GM23248 (cell line): ENCODE results near the gene SERTAD1. TPM values are rescaled to one million over a fixed set of nuclear protein-coding genes. Genes with fewer than 3 reads are reported as not detected.

Experiments used
- DNase-seq: peaks from one replicate; pipeline ENCODE4 v3.0.0-alpha.2; 2015
- H2AFZ ChIP-seq: fragments of 200-600 bp; sonication (generic); 2 replicates; pipeline ENCODE4 v1.6.1; 2016; ENCODE audit warnings: antibody characterized with exemption
- H3F3A ChIP-seq: fragments of 200-600 bp; sonication (generic); 2 replicates; pipeline ENCODE4 v1.6.1; 2016; ENCODE audit warnings: mild to moderate bottlenecking, antibody characterized with exemption, mixed run types; ENCODE audit not compliant: insufficient read depth
- H3K27ac ChIP-seq: fragments of 200-600 bp; sonication (generic); 2 replicates; pipeline ENCODE4 v1.5.1; 2016; ENCODE audit warnings: mild to moderate bottlenecking
- H3K27me3 ChIP-seq: fragments of 200-600 bp; sonication (generic); replicated peaks from 2 replicates; pipeline ENCODE4 v1.6.1; 2016; ENCODE audit warnings: mild to moderate bottlenecking; ENCODE audit not compliant: insufficient read depth
- H3K36me3 ChIP-seq: fragments of 200-600 bp; sonication (generic); 2 replicates; pipeline ENCODE4 v1.6.1; 2016; ENCODE audit warnings: low read depth, mild to moderate bottlenecking
- H3K4me1 ChIP-seq: fragments of 200-600 bp; sonication (generic); 2 replicates; pipeline ENCODE4 v1.6.1; 2016; ENCODE audit warnings: mild to moderate bottlenecking; ENCODE audit not compliant: insufficient read depth
- H3K4me2 ChIP-seq: fragments of 200-600 bp; sonication (generic); one replicate; pipeline ENCODE4 v1.6.1; 2016; ENCODE audit warnings: mild to moderate bottlenecking; ENCODE audit not compliant: unreplicated experiment
- H3K4me3 ChIP-seq: fragments of 200-600 bp; sonication (generic); 2 replicates; pipeline ENCODE4 v1.5.1; 2016; ENCODE audit warnings: mild to moderate bottlenecking
- H3K79me2 ChIP-seq: fragments of 200-600 bp; sonication (generic); 2 replicates; pipeline ENCODE4 v1.6.1; 2016; ENCODE audit warnings: mild to moderate bottlenecking; ENCODE audit not compliant: insufficient read depth
- H3K9ac ChIP-seq: fragments of 200-600 bp; sonication (generic); 2 replicates; pipeline ENCODE4 v1.6.1; 2016; ENCODE audit warnings: mild to moderate bottlenecking
- H3K9me2 ChIP-seq: fragments of 200-600 bp; sonication (generic); 2 replicates; pipeline ENCODE4 v1.6.1; 2016; ENCODE audit warnings: mixed run types, mild to moderate bottlenecking, moderate library complexity; ENCODE audit not compliant: insufficient read depth
- H3K9me3 ChIP-seq: fragments of 200-600 bp; sonication (generic); one replicate; pipeline ENCODE4 v1.6.1; 2017; ENCODE audit warnings: low read depth
- H4K20me1 ChIP-seq: fragments of 200-600 bp; sonication (generic); 2 replicates; pipeline ENCODE4 v1.6.0; 2016; ENCODE audit not compliant: insufficient read depth
- EZH2 ChIP-seq: fragments of 200-600 bp; sonication (generic); IDR thresholded peaks from 2 replicates; pipeline ENCODE4 v1.6.1; 2018; ENCODE audit warnings: antibody characterized with exemption, mild to moderate bottlenecking; ENCODE audit not compliant: insufficient read depth, poor library complexity, severe bottlenecking
- EZH2phosphoT487 ChIP-seq: fragments of 200-600 bp; sonication (generic); IDR thresholded peaks from 2 replicates; pipeline ENCODE4 v1.6.1; 2018; ENCODE audit warnings: antibody characterized with exemption, moderate library complexity, mild to moderate bottlenecking, low read depth; ENCODE audit not compliant: insufficient read depth
- WGBS, 2 experiments: methylation state at CpG; one replicate each; pipeline ENCODE4 v1.1.6; 2015 to 2017; ENCODE audit warnings: low lambda C conversion rate in 2 of 2, low coverage in 1 of 2; ENCODE audit errors: missing lambda C conversion rate in 2 of 2; 5-methylcytosine and 5-hydroxymethylcytosine counted together
- in situ Hi-C: fragments of 300-500 bp; cut with MboI; formaldehyde crosslinking; loops from 2 replicates; pipeline ENCODE4 v1.15.0; 2020
- polyA plus RNA-seq: library from polyadenylated mRNA; unstranded; fragments of >200 nt; fragmentation: Nextera tagmentation; extraction: Ambion mirVana; gene quantifications from 2 replicates; pipeline ENCODE4 v1.2.1, GENCODE V29; 2016
- total RNA-seq: library from RNA; depleted of rRNA; stranded (reverse); fragments of >200 nt; shearing (Covaris generic); gene quantifications from 2 replicates; pipeline ENCODE4 v1.2.3, GENCODE V29; 2014

SERTAD1 gene
- total and polyA plus RNA-seq, 2 experiments from 2014 or later: 31.7 to 34.5 TPM

- TF ChIP-seq EZH2phosphoT487 (no peak), EZH2 (no peak)
- no peaks in the 10 kb centered on the region for H3K36me3 ChIP-seq
- H3K9ac ChIP-seq: no peak overlapping the region
- no peak for DNase-seq
- H3K9me2 ChIP-seq: no peaks in the 10 kb centered on the region
- no peaks in the 10 kb centered on the region for H3K9me3 ChIP-seq
- H2AFZ ChIP-seq: no peak overlapping the region
- no peaks in the 10 kb centered on the region for H3F3A ChIP-seq
- WGBS, 2 experiments: 79 to 80% methylated on average over 35 to 37 of the region's 37 CpGs
- H3K27ac ChIP-seq: no peak overlapping the region
- no peaks in the 10 kb centered on the region for H4K20me1 ChIP-seq
- no peak overlapping the region for H3K4me2 ChIP-seq
- H3K79me2 ChIP-seq: no peaks in the 10 kb centered on the region
- H3K4me3 ChIP-seq: no peak overlapping the region
- no peaks in the 10 kb centered on the region for H3K27me3 ChIP-seq
- in situ Hi-C loops: no loop called here
- H3K4me1 ChIP-seq: no peaks in the 10 kb centered on the region
Observed at GRCh38 chr19:40380199-40381037, 45.4 kb downstream of the SERTAD1 start.

GRCh38 chr19:40379446-40380198 is 46.2 kb downstream of the SERTAD1 start:
- Histone ChIP-seq H3K4me1 (no peaks in the 10 kb centered on the region), H3K4me2 (no peak overlapping the region), H3K36me3 (no peaks in the 10 kb centered on the region), H2AFZ (no peak overlapping the region), H3F3A (no peaks in the 10 kb centered on the region), H3K9me3 (no peaks in the 10 kb centered on the region), H3K27ac (no peak overlapping the region), H3K27me3 (no peaks in the 10 kb centered on the region), H4K20me1 (no peaks in the 10 kb centered on the region), H3K79me2 (no peaks in the 10 kb centered on the region), H3K4me3 (no peak overlapping the region), H3K9ac (no peak overlapping the region), H3K9me2 (no peaks in the 10 kb centered on the region)
- DNase-seq: no peak
- in situ Hi-C loops: no loop called here
- TF ChIP-seq EZH2 (no peak), EZH2phosphoT487 (no peak)
- WGBS, 2 experiments: 75 to 77% methylated on average over 7 to 8 of the region's 11 CpGs

GRCh38 chr19:40378509-40378908 is 47.3 kb downstream of the SERTAD1 start:
- no peak overlapping the region for H2AFZ ChIP-seq
- H3K9ac ChIP-seq: no peak overlapping the region
- no peak for DNase-seq
- H3K36me3 ChIP-seq: peaks cover 3% of the 10 kb centered on the region; the same call in 1 of the 2 replicates
- H3K9me3 ChIP-seq: no peaks in the 10 kb centered on the region
- no peak overlapping the region for H3K27ac ChIP-seq
- TF ChIP-seq EZH2 (no peak), EZH2phosphoT487 (no peak)
- WGBS, 2 experiments: 75 to 89% methylated on average over 2 of the region's 2 CpGs
- in situ Hi-C loops: no loop called here
- H3K4me3 ChIP-seq: no peak overlapping the region
- no peaks in the 10 kb centered on the region for H3K9me2 ChIP-seq
- no peaks in the 10 kb centered on the region for H3F3A ChIP-seq
- H3K4me2 ChIP-seq: no peak overlapping the region
- no peaks in the 10 kb centered on the region for H3K4me1 ChIP-seq
- H4K20me1 ChIP-seq: no peaks in the 10 kb centered on the region
- no peaks in the 10 kb centered on the region for H3K79me2 ChIP-seq
- no peaks in the 10 kb centered on the region for H3K27me3 ChIP-seq

- Histone ChIP-seq H3K4me3 (no peak overlapping the region), H3F3A (no peaks in the 10 kb centered on the region), H3K27me3 (no peaks in the 10 kb centered on the region), H3K9ac (no peak overlapping the region), H2AFZ (no peak overlapping the region), H3K9me3 (no peaks in the 10 kb centered on the region), H3K36me3 (peaks cover 3% of the 10 kb centered on the region; the same call in 1 of the 2 replicates), H3K9me2 (no peaks in the 10 kb centered on the region), H3K27ac (no peak overlapping the region), H3K4me2 (no peak overlapping the region), H3K4me1 (no peaks in the 10 kb centered on the region), H4K20me1 (no peaks in the 10 kb centered on the region), H3K79me2 (no peaks in the 10 kb centered on the region)
- TF ChIP-seq EZH2phosphoT487 (no peak), EZH2 (no peak)
- no peak for DNase-seq
- in situ Hi-C loops: no loop called here
- WGBS, 2 experiments: 87 to 89% methylated on average over 24 to 25 of the region's 25 CpGs
Observed at GRCh38 chr19:40377876-40378385, 47.9 kb downstream of the SERTAD1 start.
